Cardiac muscle cell (in vitro differentiated cells and primary cell): ENCODE results near the gene ABHD4. TPM values are rescaled to one million over a fixed set of nuclear protein-coding genes. Genes with fewer than 3 reads are reported as not detected.
A peak's percentile ranks its signal among the peaks of the same experiment; 100 is the strongest.

Experiments used
- DNase-seq, 2 donors: peaks; one replicate each; pipeline versions ENCODE4 v3.0.0 to v3.0.0-alpha.2; 2010 to 2017; ENCODE audit warnings: low read depth in 1 of 2, low spot score in 1 of 2
- H3K27ac ChIP-seq: fragments of 200-600 bp; sonication (generic); 2 replicates; pipeline ENCODE4 v1.5.1; 2016
- H3K27me3 ChIP-seq: fragments of 200-600 bp; sonication (generic); 2 replicates; pipeline ENCODE4 v1.6.0; 2016; ENCODE audit warnings: control low read depth
- H3K36me3 ChIP-seq: fragments of 200-600 bp; sonication (generic); 2 replicates; pipeline ENCODE4 v1.5.1; 2016; ENCODE audit warnings: control low read depth
- H3K4me1 ChIP-seq: fragments of 200-600 bp; sonication (generic); 2 replicates; pipeline ENCODE4 v1.8.1; 2017; ENCODE audit warnings: low read depth, mild to moderate bottlenecking, mixed run types
- H3K4me3 ChIP-seq: fragments of 200-600 bp; sonication (generic); 2 replicates; pipeline ENCODE4 v1.5.1; 2016; ENCODE audit warnings: mild to moderate bottlenecking
- H3K9me3 ChIP-seq: fragments of 200-600 bp; sonication (generic); 2 replicates; pipeline ENCODE4 v1.5.1; 2017; ENCODE audit warnings: low read depth, mild to moderate bottlenecking, control low read depth
- CTCF ChIP-seq: IDR thresholded peaks from 2 replicates; pipeline ENCODE4 v1.5.1; 2012; ENCODE audit warnings: low read depth, mild to moderate bottlenecking, low read length
- polyA plus RNA-seq: library from polyadenylated mRNA; unstranded; fragments of >200 nt; fragmentation: Nextera tagmentation; extraction: Ambion mirVana; gene quantifications from 2 replicates; pipeline ENCODE4 v1.2.1, GENCODE V29; 2016
- total RNA-seq: library from RNA; depleted of rRNA; stranded (reverse); fragments of >200 nt; gene quantifications from 2 replicates; pipeline ENCODE4 v1.2.3, GENCODE V29; 2016

Gene ABHD4
- total and polyA plus RNA-seq, 2 experiments from 2014 or later = 33.4 to 43.5 TPM

GRCh38 chr14:22569737-22570131 lies 28.4 kb upstream of the ABHD4 start:
- no peak overlapping the region for H3K4me3 ChIP-seq
- H3K27me3 ChIP-seq = no peaks in the 10 kb centered on the region
- DNase-seq = no peak
- no peak overlapping the region for H3K27ac ChIP-seq
- H3K9me3 ChIP-seq = no peaks in the 10 kb centered on the region
- H3K4me1 ChIP-seq = peaks cover 4% of the 10 kb centered on the region
- peaks cover 16% of the 10 kb centered on the region for H3K36me3 ChIP-seq
- no peak for TF ChIP-seq CTCF

DNA sequence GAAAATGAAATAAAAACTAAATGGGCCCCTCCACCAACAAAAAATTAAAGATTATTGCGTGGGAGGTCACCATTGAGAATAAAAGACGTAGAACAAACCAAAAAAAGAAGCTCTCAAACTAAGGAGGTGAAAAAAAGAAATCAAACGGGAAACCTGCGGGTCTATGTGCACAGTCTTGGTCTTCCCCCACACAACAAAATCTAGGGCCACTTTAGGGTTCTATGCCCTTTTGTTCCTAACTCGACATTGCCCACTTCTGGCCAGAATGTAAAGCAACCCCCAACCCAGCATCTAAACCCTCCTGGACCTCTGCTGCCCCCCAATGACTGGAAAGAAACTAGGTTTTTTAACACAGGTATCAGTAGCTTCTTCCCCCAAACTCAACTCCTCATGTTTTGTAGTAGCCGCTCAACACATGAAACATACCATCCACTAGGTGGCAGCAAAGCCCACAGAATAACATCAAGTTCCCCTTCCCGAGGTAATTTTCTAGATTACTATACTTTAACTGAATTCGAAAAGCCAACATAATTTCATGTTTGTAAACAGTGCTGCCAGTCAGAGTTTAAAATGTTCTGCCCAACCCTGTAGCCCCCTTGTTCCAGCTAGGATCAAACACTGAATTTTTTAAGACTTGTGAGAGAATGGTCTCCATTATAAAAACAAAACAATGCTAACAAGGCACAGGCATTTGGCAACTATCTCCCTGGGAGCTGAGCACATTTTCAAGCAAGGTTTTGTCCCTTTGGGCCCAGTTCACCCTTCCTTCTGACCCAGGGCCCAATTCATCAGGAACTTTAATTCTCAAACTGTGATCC lies 27.8 kb upstream of the ABHD4 start:
- Histone ChIP-seq H3K4me3 (no peak overlapping the region), H3K9me3 (no peaks in the 10 kb centered on the region), H3K4me1 (no peaks in the 10 kb centered on the region), H3K27ac (peak overlapping the region; percentile 80), H3K36me3 (peaks cover 18% of the 10 kb centered on the region), H3K27me3 (no peaks in the 10 kb centered on the region)
- peak; percentile 86 to 89 for DNase-seq
- peak; percentile 62 for TF ChIP-seq CTCF

GRCh38 chr14:22572562-22573058 lies 25.5 kb upstream of the ABHD4 start:
- Histone ChIP-seq H3K36me3 (peaks cover 18% of the 10 kb centered on the region), H3K4me3 (no peak overlapping the region), H3K27me3 (no peaks in the 10 kb centered on the region), H3K27ac (peak overlapping the region; percentile 47), H3K9me3 (no peaks in the 10 kb centered on the region), H3K4me1 (no peaks in the 10 kb centered on the region)
- TF ChIP-seq CTCF = no peak
- DNase-seq = peak in 1 of 2 donors; percentile 84

- Histone ChIP-seq H3K36me3 (peaks cover 18% of the 10 kb centered on the region), H3K27me3 (no peaks in the 10 kb centered on the region), H3K27ac (no peak overlapping the region), H3K9me3 (no peaks in the 10 kb centered on the region), H3K4me1 (no peaks in the 10 kb centered on the region), H3K4me3 (no peak overlapping the region)
- no peak for DNase-seq
- no peak for TF ChIP-seq CTCF
Observed at GRCh38 chr14:22573804-22574203, 24.3 kb upstream of the ABHD4 start.

DNA sequence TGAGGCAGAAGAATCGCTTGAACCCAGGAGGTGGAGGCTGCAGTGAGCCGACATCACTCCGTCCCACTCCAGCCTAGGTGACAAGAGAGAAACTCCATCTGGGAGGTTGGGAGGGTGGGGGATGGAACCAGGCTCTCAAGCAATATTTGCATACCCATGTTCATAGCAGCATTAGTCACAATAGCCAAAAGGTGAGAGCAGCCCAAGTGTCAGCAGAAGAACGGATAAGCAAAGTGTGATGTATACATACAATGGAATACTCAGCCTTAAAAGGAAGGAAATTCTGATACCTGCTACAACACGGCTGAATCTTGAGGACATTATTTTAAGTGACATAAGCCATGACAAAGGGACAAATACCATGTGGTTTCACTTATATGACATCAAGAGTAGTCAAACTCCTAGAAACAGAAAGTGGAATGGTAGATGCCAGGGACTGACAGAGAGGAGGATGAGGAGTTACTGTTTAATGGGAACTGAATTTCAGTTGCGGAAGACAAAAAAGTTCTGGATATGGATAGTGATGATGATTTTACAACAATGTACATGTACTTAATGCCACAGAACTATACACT lies 20.7 kb upstream of the ABHD4 start:
- no peak for DNase-seq
- TF ChIP-seq CTCF = no peak
- Histone ChIP-seq H3K9me3 (no peaks in the 10 kb centered on the region), H3K4me1 (peaks cover 4% of the 10 kb centered on the region), H3K4me3 (no peak overlapping the region), H3K27ac (no peak overlapping the region), H3K36me3 (peaks cover 13% of the 10 kb centered on the region), H3K27me3 (no peaks in the 10 kb centered on the region)
